DMS153 treated with DMSO at 0.1 percent for 48 hours (cell line): ENCODE results near the gene PRR36.

Experiments used
- DNase-seq: peaks from one replicate; lab custom pipeline; 2025; ENCODE audit not compliant: unreplicated experiment; lab: John Stamatoyannopoulos, UW

Gene PRR36

DNA sequence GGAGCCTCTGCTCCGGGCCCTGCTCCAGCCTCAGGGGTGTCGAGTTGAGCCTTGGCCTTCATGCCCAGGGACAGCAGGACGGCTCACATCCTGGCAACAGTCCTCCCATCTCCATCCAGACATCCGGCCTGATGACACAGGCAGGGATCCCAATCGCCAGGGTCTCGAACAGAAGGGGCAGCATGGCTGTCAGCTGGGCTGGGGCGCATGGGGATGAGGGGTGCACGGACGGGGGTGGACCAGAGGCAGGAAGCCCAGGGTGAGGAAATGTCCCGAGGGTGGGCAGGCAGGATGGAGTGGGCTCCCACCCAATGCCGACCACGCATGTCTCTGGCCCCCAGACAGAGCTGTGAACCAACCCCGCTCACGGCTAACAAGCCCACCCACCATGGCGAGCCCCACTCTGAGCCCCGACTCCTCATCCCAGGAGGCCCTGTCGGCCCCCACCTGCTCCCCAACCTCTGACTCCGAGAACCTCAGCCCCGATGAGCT is 28.0 kb downstream of the PRR36 start:
- DNase-seq = no peak

DNA sequence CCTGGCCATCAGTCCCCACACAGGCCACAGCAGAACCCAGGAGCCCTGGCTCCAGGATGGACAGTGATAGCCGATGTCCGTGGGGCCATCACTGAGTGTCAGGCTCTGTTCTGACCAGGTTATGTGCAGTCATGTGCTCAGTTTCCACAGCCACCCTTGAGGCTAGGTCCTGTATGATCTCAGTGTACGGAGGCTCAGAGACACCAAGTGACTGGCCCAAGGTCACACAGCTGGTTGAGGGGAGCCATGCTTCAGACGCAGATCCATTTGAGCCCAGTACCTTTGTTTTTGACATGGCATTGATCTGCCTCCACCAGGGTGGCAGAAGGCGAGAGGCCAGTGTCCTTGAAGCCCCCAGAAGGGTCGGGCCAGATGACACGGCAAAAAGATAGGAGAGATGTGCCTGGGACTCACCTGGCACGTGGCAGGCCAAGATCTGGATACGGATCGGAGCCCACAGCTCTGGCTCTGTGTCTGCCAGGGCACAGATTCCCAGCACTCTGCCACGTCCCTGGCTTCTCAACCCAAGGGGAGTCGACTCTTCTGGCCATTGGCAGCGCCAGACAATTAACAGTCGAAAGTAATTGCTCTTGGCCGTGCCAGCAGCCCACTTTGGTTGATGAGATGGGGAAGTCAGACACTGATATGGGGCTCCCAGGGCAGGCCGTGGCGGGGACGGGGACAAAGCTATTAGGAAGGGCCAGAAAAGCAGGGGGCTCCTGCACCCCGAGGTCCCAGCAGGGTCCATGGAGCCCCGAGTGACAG is 28.6 kb downstream of the PRR36 start:
- no peak for DNase-seq

GRCh38 chr19:7844951-7845350 is 29.2 kb downstream of the PRR36 start:
- no peak for DNase-seq

- no peak for DNase-seq
Measured at GRCh38 chr19:7844405-7844804, 29.8 kb downstream of the PRR36 start.

- no peak for DNase-seq
Measured at GRCh38 chr19:7843521-7843920, 30.7 kb downstream of the PRR36 start.

GRCh38 chr19:7842661-7843294 is 31.4 kb downstream of the PRR36 start:
- DNase-seq = no peak

DNA sequence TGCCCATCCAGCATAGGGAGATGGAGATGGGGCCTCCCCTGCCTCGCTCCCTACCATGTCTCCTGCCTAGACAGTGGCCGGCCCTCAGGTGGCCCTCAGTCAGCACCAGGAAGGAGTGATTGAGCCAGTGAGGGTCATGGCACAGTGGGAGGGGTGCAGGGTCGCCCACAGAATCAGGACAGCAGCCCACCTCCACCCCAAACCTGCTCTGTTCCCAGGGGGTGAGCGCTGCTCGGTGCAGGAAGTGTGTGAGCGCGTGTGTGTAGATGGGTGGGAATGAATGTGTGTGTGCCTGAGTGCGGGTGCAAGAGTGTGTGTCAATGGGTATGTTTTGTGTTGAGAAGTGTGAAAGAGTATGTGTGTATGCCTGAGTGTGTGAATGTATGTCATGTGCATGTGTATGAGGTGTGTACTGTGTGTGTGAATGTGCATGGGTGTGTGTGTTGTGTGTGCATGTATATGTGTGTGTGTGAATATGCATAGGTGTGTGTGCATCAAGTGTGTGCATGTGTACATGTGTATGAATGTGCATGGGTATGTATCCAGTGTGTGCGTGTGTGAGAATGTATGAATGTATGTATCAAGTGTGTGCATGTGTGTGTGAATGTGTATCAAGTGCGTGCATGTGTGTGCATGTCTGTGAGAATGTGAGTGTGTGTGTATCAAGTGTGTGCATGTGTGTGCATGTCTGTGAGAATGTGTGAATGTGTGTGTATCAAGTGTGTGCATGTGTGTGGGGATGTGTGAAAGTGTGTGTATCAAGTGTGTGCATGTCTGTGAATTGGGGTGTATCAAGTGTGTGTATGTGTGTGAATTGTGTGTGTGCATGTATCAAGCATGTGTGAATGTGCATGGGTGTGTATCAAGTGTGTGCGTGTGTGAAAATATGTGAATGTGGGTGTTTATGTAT is 32.2 kb downstream of the PRR36 start:
- DNase-seq = no peak

- DNase-seq = no peak
Measured at GRCh38 chr19:7840629-7841028, 33.6 kb downstream of the PRR36 start.

GRCh38 chr19:7839476-7839875 is 34.7 kb downstream of the PRR36 start:
- DNase-seq = no peak

- DNase-seq = peak; percentile 2
Measured at GRCh38 chr19:7833225-7834099, 40.7 kb downstream of the PRR36 start.

DNA sequence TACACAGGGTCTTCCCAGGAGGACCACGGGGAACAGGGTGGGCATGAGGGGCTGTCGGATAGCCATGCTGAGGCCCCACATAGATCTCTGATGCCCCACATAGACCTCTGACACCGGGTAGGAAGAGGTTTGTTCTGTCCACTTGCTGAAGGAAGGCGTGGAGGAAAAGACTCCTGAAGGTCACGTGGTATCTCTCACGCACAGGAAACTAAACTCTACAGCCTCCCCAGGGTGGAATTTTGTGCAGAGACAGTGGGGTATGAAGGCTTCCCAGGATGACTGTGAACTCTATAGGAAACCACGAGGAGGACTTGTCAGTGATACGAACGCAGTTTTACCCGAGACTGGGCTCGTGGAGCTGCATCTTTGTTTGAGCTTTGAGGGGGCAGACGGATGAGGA is 41.4 kb downstream of the PRR36 start:
- DNase-seq = no peak

DNA sequence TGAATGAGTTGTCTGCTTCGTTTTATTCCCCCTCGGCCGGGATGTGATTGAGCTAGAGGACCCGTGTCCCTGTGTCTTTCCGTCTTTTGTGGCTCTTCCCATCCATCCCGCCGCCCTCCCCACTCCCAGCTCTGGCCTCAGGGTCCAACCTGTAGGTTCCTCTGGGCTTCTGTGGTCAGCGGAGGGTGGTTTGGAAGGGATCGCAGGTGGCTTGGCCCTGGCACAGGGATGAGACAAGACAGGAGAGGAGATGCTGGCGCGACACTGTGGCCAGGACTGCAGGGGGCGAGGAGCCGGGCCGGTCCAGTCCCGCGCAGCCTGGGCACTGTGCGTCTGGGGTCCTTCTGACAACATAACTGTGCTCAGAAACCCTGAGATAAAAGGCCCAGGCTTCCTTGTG is 42.2 kb downstream of the PRR36 start:
- no peak for DNase-seq

DNA sequence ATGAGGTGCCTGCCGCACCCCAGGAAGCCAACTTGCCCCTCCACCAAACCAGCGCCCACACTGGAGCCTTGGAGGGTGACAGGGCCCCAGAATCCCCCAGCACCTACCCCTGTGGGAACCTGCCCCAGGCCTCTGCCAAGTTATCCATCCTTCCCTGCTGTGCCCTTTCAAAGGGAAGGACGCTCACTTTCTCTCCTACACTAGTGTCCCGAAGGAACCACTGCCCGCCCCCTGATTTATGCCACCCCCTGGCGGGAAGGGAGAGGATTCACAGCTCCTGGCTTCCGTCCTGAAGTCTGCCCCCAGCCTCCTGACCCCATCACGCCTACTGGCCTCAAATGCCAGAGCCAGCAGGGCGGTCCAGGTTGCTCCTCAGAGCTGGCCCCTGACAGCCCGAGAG is 42.7 kb downstream of the PRR36 start:
- DNase-seq = no peak

DNA sequence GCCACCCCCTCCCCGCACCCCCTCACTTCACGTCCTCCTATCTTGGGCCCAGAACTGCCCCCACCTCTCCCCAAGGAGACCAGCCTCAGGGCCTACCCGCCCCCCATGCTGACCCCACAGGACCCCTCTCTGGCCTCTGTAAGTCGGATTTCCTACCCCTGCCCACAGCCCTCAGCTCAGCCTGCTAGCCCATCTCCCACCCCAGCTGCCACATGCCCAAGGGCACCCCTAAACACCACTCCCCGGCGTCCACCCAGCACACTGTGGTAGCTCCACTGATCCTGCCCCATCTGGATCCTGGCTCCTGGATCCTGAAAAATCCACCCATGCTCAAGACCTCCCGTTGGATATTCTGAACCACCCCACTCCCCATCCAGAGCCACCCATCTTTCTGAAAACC is 43.4 kb downstream of the PRR36 start:
- DNase-seq = no peak

GRCh38 chr19:7830272-7830771 is 43.9 kb downstream of the PRR36 start:
- DNase-seq = no peak

- peak; percentile 98 for DNase-seq
Measured at GRCh38 chr19:7829561-7830271, 44.5 kb downstream of the PRR36 start, which contains the start of gene EVI5L. Gene EVI5L (plus strand): TSS chr19:7830218. CDS start chr19:7846543, 16,325 bp downstream.

DNA sequence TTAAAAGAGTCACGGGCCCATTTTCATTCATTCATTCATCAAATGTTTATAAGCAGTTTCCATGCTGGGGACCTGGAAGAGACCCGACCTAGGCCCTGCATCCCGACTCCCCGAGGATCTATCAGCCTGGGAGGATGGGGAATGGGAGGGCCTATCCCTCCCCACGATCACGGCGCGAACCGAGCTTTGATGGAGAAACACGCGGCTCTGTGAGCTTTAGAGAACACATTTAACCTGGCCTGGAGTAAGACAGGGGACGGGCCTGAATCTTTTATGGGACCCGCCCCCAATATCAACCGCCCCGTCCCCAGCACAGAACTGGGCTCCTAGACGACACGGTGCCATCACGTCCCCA is 45.0 kb downstream of the PRR36 start:
- no peak for DNase-seq

DNA sequence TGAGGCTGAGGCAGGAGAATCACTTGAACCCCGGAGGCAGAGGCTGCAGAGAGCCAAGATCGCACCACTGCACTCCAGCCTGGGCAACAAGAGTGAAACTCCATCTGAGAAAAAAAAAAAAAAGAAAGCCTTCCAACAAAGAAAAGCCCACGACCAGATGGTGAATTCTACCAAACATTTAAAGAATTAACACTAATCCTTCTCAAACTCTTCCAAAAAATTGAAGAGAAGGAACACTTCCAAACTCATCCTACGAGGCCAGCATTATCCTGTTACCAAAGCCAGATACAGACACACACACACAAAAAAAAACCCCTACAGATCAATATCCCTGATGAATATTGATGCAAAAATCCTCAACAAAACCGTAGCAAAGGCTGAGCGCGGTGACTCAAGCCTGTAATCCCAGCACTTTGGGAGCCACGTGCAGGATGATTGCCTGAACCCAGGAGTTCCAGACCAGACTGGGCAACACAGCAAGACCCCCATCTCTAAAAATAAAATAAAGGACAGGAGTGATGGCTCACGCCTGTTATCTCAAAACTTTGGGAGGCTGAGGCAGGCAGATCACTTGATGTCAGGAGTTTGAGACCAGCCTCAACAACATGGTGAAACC is 50.4 kb downstream of the PRR36 start:
- no peak for DNase-seq

DNA sequence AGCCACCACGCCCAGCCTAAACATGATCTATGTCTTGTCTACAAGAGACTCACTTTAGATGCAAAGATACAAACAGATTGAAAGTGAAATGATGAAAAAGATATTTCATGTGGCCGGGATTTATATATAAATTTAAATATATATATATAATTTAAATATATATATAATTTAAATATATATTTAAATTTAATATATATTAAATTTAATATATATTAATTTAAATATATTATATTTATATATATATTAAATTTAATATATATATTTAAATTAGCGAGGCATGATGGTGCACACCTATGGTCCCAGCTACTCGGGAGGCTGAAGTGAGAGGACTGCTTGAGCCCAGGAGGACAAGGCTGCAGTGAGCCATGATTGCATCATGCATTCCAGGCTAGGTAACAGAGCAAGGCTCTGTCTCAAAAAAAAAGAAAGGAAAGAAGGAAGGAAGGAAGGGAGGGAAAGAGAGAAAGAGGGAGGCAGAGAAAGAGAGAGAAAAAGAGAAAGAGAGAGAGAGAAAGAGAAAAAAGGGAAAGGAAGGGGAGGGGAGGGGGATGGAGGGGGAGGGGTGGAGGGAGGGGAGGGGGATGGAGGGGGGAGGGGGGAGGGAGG is 51.2 kb downstream of the PRR36 start:
- DNase-seq = no peak
